ENCODE data around the gene HCFC1R1. TPM values are rescaled to one million over a fixed set of nuclear protein-coding genes. Genes with fewer than 3 reads are reported as not detected.
A peak's percentile ranks its signal among the peaks of the same experiment; 100 is the strongest.

Gene HCFC1R1
- total RNA-seq, 4 donors from 2014 or later, result 41.8 to 124 (median 66.9) TPM

DNA sequence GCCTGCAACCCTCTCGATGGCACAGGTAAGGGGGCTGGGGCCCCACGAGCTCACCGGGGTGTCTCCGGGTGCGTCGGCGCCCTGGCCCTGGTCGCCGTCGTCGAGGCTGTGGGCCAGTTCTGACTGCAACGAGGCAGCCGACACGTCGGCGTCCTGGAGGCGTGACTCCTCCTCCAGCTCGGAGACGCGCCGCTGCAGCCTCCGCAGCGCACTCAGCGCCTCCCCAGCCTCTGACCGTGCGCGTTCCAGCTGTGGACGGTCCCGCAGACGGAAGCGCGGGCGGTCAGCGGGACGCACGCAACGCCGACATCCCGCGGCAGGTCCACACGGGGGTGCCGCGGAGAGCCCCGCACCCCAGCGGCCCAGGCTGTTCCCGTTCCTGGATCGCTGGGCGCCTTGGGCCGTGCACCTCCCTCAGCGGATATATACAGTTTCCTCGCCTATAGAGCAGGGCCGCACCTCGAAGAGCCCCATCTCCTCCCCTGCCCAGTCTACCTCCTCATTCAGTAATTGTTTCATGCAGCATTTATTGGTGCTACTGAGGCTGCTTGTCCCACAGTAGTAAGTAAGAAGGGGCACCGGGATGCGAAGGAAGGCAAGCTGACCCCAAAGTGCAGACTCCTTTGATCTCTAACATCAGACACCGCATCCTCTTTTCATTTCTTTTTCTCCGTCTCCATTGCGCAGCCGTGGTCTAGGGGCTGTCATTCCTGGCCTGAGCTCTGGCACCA is 5.9 kb upstream of the HCFC1R1 start:
- H3K9me3 ChIP-seq, result no peaks in the 10 kb centered on the region
- H3K36me3 ChIP-seq, result peaks cover 0 to 19% of the 10 kb centered on the region in 2 donors
- H3K4me1 ChIP-seq, result peaks cover 3 to 16% of the 10 kb centered on the region in 2 donors
- DNase-seq (no peak), ATAC-seq (no peak)
- peaks cover 38 to 54% (median 43%) of the 10 kb centered on the region in 3 donors for H3K27me3 ChIP-seq
- H3K27ac ChIP-seq, result no peak overlapping the region
- no peak overlapping the region for H3K4me3 ChIP-seq
- intact Hi-C loops (cut with DNase I; ENCODE audit: low total_unique reads), result no loop called here
- TF ChIP-seq POLR2A (IDR thresholded peaks at IDR 0.05), result no peak
- TF ChIP-seq, protein P1, sequence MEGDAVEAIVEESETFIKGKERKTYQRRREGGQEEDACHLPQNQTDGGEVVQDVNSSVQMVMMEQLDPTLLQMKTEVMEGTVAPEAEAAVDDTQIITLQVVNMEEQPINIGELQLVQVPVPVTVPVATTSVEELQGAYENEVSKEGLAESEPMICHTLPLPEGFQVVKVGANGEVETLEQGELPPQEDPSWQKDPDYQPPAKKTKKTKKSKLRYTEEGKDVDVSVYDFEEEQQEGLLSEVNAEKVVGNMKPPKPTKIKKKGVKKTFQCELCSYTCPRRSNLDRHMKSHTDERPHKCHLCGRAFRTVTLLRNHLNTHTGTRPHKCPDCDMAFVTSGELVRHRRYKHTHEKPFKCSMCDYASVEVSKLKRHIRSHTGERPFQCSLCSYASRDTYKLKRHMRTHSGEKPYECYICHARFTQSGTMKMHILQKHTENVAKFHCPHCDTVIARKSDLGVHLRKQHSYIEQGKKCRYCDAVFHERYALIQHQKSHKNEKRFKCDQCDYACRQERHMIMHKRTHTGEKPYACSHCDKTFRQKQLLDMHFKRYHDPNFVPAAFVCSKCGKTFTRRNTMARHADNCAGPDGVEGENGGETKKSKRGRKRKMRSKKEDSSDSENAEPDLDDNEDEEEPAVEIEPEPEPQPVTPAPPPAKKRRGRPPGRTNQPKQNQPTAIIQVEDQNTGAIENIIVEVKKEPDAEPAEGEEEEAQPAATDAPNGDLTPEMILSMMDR (IDR thresholded peaks at IDR 0.05 in 4 of 5, conservative IDR thresholded peaks at IDR 0.05 in 1 of 5), result no peak
- in situ Hi-C loops (cut with MboI; ENCODE audit: low sequenced_read_pairs in 4 of 4), result no loop called here

DNA sequence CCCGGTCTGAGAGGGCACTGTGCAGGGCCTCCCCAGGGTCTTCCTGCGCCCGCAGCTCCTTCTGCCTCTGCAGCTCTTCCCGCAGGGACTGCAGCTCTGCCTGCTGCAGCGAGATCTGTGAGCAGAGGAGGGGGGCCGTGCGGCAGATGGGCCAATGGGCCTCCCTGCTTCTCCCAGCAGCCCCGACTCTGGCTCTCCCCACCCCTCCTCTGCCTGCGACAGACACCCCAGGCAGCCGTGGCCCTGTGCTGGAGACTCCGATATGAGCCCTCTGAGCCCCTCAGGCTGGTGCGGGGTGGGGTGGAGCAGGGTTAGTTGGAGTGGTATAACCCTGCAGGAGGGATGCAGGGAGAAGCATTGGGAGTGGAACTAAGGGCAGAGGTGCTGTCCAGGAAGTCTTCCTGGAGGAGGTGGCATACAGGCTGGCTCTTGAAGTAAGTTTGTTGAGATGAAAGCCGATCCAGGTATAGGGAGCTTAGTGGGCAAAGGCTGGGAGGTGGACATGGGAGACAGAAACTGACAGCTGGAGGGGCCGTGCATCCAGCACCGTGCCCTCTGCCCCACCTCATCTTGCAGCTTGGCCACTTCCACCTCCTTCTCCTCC is 5.1 kb upstream of the HCFC1R1 start:
- no peak overlapping the region for H3K4me3 ChIP-seq
- H3K36me3 ChIP-seq, result peaks cover 0 to 19% of the 10 kb centered on the region in 2 donors
- H3K27me3 ChIP-seq, result peaks cover 37 to 47% (median 38%) of the 10 kb centered on the region in 3 donors
- H3K27ac ChIP-seq, result no peak overlapping the region
- TF ChIP-seq, protein P1 (IDR thresholded peaks at IDR 0.05 in 4 of 5, conservative IDR thresholded peaks at IDR 0.05 in 1 of 5), result no peak
- no peak for TF ChIP-seq POLR2A (IDR thresholded peaks at IDR 0.05)
- no peak for ATAC-seq
- H3K9me3 ChIP-seq, result no peaks in the 10 kb centered on the region
- no peak for DNase-seq
- in situ Hi-C loops (cut with MboI; ENCODE audit: low sequenced_read_pairs in 4 of 4) (no loop called here), intact Hi-C loops (cut with DNase I; ENCODE audit: low total_unique reads) (loop anchor here (1.0 kb wide), 1 partner anchor 26 kb away; no protein-coding TSS in a partner anchor)
- peaks cover 8 to 21% of the 10 kb centered on the region in 2 donors for H3K4me1 ChIP-seq

DNA sequence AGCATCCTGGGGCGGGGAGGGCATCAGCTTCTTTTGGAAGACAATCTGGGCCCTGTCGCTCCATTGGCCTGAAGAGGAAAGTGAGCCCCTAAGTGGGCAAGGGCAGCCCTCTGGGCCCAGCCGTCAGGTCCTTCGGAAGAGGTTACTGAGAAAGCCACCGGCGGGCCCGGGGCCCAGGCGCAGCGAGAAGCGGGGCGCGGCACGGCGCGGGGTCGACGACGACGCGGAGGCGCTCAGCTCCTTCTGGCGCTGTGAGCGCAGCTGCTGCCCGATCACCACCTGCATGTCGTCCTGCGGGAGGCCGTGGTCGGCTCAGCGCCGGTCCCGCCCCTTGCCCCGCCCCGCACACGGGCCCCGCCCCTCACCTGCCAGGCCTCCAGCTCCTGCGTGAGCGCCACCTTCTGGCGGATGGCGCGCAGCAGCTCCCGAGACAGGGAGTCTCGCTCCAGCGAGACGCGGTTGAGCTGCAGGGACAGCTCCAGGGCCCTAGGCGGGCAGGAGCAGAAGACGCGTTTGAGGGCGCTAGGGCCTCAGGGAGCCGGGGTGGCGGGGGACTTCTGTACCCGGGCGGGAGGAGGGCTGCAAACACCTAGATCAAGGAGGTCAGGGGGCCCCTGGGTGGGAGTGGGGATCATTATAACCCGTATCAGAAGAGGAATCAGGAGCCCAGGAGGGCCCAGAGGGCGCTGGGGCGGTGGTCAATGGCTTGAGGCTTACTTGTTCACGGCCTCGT is 4.4 kb upstream of the HCFC1R1 start:
- Histone ChIP-seq H3K27ac (peak overlapping the region in 1 of 4 donors; percentile 25), H3K4me1 (peaks cover 14 to 28% of the 10 kb centered on the region in 2 donors), H3K4me3 (no peak overlapping the region), H3K9me3 (no peaks in the 10 kb centered on the region), H3K36me3 (peaks cover 0 to 19% of the 10 kb centered on the region in 2 donors), H3K27me3 (peaks cover 31 to 41% (median 38%) of the 10 kb centered on the region in 3 donors)
- in situ Hi-C loops (cut with MboI; ENCODE audit: low sequenced_read_pairs in 4 of 4), result no loop called here
- peak; percentile 24 to 34 for ATAC-seq
- TF ChIP-seq POLR2A (IDR thresholded peaks at IDR 0.05), result no peak
- TF ChIP-seq, protein P1 (IDR thresholded peaks at IDR 0.05 in 4 of 5, conservative IDR thresholded peaks at IDR 0.05 in 1 of 5), result peak; percentile 23 to 84 (median 77)
- intact Hi-C loops (cut with DNase I; ENCODE audit: low total_unique reads), result loop anchor here (1.0 kb wide), 1 partner anchor 25 kb away; no protein-coding TSS in a partner anchor
- peak; percentile 50 to 74 for DNase-seq

DNA sequence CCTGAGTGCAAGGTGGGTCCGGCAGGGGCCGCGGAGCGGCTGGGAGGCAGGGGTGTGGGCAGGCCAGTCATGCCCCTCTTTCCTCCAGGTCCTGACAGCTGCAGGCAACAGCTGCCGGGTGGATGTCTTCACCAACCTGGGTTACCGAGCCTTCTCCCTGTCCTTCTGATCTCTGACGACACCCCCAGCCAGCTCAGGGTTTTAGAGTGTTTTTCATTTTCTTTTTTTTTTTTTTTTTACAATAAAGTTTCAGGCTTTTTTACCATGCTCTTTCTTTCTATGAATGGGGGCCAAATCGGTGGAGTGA is 3.7 kb upstream of the HCFC1R1 start:
- ATAC-seq (no peak), DNase-seq (no peak)
- TF ChIP-seq POLR2A (IDR thresholded peaks at IDR 0.05), result no peak
- TF ChIP-seq, protein P1 (IDR thresholded peaks at IDR 0.05 in 4 of 5, conservative IDR thresholded peaks at IDR 0.05 in 1 of 5), result no peak
- Histone ChIP-seq H3K36me3 (peaks cover 0 to 19% of the 10 kb centered on the region in 2 donors), H3K4me3 (no peak overlapping the region), H3K27me3 (peaks cover 28 to 35% (median 32%) of the 10 kb centered on the region in 3 donors), H3K9me3 (no peaks in the 10 kb centered on the region), H3K4me1 (peaks cover 21 to 35% of the 10 kb centered on the region in 2 donors), H3K27ac (no peak overlapping the region)
- intact Hi-C loops (cut with DNase I; ENCODE audit: low total_unique reads), result no loop called here
- in situ Hi-C loops (cut with MboI; ENCODE audit: low sequenced_read_pairs in 4 of 4), result no loop called here

All from gastrocnemius medialis (tissue), 4 donors.